Fibroblast of mammary gland (primary cell): ENCODE data around the gene ID4.

Experiments used
- DNase-seq: peaks from one replicate; pipeline ENCODE4 v3.0.0-alpha.2; 2010; ENCODE audit warnings: low read depth
- H3K4me3 ChIP-seq: 2 replicates; pipeline ENCODE4 v1.5.1; 2011; ENCODE audit warnings: low read depth, mild to moderate bottlenecking, low read length, moderate library complexity; ENCODE audit not compliant: control insufficient read depth
- CTCF ChIP-seq: conservative IDR thresholded peaks from 2 replicates; pipeline ENCODE4 v1.5.1; 2011; ENCODE audit warnings: low read depth, low read length, inconsistent platforms; ENCODE audit not compliant: control insufficient read depth, insufficient read depth

ID4 gene

GRCh38 chr6:19830171-19830570, 7.0 kb upstream of the ID4 start:
- peak; percentile 52 for DNase-seq
- TF ChIP-seq CTCF, result no peak
- no peak overlapping the region for H3K4me3 ChIP-seq

DNA sequence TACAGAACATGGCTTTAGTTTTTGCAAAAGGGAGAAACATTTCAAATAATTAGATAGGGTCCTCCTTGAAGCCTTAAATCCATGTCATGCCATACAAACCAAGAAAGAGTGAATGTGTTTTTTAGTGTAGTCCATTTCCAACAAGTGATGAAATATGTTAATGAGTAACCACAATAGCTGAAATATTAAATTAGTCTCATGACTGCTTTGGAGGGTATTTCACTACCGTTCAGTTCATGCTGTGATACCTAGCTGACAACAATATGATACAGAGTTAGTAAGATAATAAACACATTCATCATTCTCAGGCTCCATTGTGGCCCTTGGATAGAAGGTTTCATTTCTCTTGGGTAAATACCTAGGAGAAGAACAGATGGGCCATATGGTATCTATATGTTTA, 5.8 kb upstream of the ID4 start:
- no peak for TF ChIP-seq CTCF
- no peak for DNase-seq
- H3K4me3 ChIP-seq, result no peak overlapping the region

DNA sequence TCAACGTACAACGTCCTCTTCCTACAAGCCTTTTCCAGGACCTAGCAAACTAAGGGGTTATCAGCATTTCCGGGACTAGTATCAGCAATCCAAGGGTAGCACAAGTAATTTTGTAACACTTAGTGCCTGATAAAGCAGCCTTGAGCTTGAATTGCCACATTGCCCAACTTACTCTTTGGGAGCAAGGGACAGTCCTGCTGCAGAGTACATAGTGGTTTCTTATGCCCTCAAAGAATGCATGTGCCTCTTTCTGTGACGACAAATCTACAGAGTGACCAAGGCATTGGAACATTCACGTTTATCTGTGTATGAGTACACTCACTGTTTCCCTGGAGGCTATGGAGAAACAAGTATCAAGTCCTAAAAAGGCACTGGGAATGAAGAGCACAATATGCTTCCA, 3.2 kb upstream of the ID4 start:
- no peak for TF ChIP-seq CTCF
- no peak for DNase-seq
- no peak overlapping the region for H3K4me3 ChIP-seq

DNA sequence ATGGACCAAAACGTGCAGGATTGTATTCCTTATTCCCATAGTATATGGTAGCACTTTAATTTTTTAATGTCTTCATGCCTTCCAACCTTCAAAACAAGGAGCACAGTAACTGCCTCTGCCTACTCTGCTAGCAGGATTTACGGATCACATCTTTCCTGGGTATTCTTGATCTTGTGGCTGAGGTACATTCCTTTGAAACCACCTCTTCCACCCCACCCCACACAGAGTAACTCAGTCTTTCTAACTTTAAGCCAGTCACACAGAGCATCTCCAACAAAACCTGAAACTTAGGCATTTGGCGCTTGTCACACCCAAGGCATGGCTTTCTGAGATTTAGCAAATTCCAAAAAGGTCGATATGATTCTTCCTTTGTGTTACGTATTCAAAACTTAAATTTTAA, 2.3 kb upstream of the ID4 start:
- no peak overlapping the region for H3K4me3 ChIP-seq
- no peak for DNase-seq
- no peak for TF ChIP-seq CTCF

- no peak for TF ChIP-seq CTCF
- no peak for DNase-seq
- H3K4me3 ChIP-seq, result no peak overlapping the region
These were observed 1.6 kb upstream of the ID4 start for GRCh38 chr6:19835605-19836004.

GRCh38 chr6:19837511-19838441, 606 bp downstream of the ID4 start:
- DNase-seq, result no peak
- no peak for TF ChIP-seq CTCF
- peak overlapping the region; percentile 45 for H3K4me3 ChIP-seq
